ENCODE measurements around the gene PDIA6. TPM values are rescaled to one million over a fixed set of nuclear protein-coding genes. Genes with fewer than 3 reads are reported as not detected.

The PDIA6 gene
- total RNA-seq, 2 experiments from 2014 or later, result 127 to 136 TPM

GRCh38 chr2:10772201-10772867 lies 40.3 kb downstream of the PDIA6 start:
- no peaks in the 10 kb centered on the region for H3K27me3 Mint-ChIP-seq
- no peak overlapping the region for H3K27ac Mint-ChIP-seq
- no peak overlapping the region for H3K4me3 Mint-ChIP-seq
- no peak for DNase-seq
- H3K4me1 Mint-ChIP-seq, result no peaks in the 10 kb centered on the region
- ChIA-PET CTCF (interaction anchor here (0.6 to 1.2 kb wide), 3 partner anchors 17 to 695 kb away, joined by 3 read pairs; no protein-coding TSS in a partner anchor), POLR2A (no interaction called here)
- H3K36me3 Mint-ChIP-seq (ENCODE audit: low read depth), result no peaks in the 10 kb centered on the region
- H3K9me3 Mint-ChIP-seq, result no peaks in the 10 kb centered on the region

- Mint-ChIP-seq H3K27me3 (no peaks in the 10 kb centered on the region), H3K4me1 (no peaks in the 10 kb centered on the region), H3K9me3 (no peaks in the 10 kb centered on the region), H3K36me3 (ENCODE audit: low read depth) (no peaks in the 10 kb centered on the region), H3K27ac (no peak overlapping the region), H3K4me3 (no peak overlapping the region)
- DNase-seq, result no peak
- ChIA-PET CTCF (interaction anchor here (0.6 to 1.1 kb wide), 2 partner anchors 28 to 696 kb away, joined by 3 read pairs; no protein-coding TSS in a partner anchor), POLR2A (no interaction called here)
Measured at GRCh38 chr2:10771786-10772185, 40.8 kb downstream of the PDIA6 start.

- Mint-ChIP-seq H3K27ac (no peak overlapping the region), H3K27me3 (no peaks in the 10 kb centered on the region), H3K9me3 (no peaks in the 10 kb centered on the region), H3K4me1 (no peaks in the 10 kb centered on the region), H3K4me3 (no peak overlapping the region), H3K36me3 (ENCODE audit: low read depth) (no peaks in the 10 kb centered on the region)
- ChIA-PET CTCF (interaction anchor here (1.1 kb wide), 1 partner anchor 29 kb away, joined by 3 read pairs; no protein-coding TSS in a partner anchor), POLR2A (no interaction called here)
- no peak for DNase-seq
Measured at GRCh38 chr2:10770956-10771750, 41.4 kb downstream of the PDIA6 start.

GRCh38 chr2:10768063-10768507 lies 44.5 kb downstream of the PDIA6 start:
- ChIA-PET CTCF (no interaction called here), POLR2A (no interaction called here)
- Mint-ChIP-seq H3K27ac (peak overlapping the region; percentile 60), H3K36me3 (ENCODE audit: low read depth) (no peaks in the 10 kb centered on the region), H3K4me1 (no peaks in the 10 kb centered on the region), H3K4me3 (no peak overlapping the region), H3K27me3 (no peaks in the 10 kb centered on the region), H3K9me3 (no peaks in the 10 kb centered on the region)
- DNase-seq, result no peak

- no peak for DNase-seq
- POLR2A ChIA-PET, result no interaction called here
- no peaks in the 10 kb centered on the region for H3K27me3 Mint-ChIP-seq
- no peak overlapping the region for H3K4me3 Mint-ChIP-seq
- no peaks in the 10 kb centered on the region for H3K9me3 Mint-ChIP-seq
- H3K36me3 Mint-ChIP-seq (ENCODE audit: low read depth), result no peaks in the 10 kb centered on the region
- CTCF ChIA-PET, result no interaction called here
- H3K4me1 Mint-ChIP-seq, result no peaks in the 10 kb centered on the region
- no peak overlapping the region for H3K27ac Mint-ChIP-seq
Measured at GRCh38 chr2:10765914-10766313, 46.7 kb downstream of the PDIA6 start.

GRCh38 chr2:10765461-10765860 lies 47.1 kb downstream of the PDIA6 start:
- no peaks in the 10 kb centered on the region for H3K36me3 Mint-ChIP-seq (ENCODE audit: low read depth)
- no peaks in the 10 kb centered on the region for H3K9me3 Mint-ChIP-seq
- H3K4me1 Mint-ChIP-seq, result no peaks in the 10 kb centered on the region
- POLR2A ChIA-PET, result no interaction called here
- DNase-seq, result no peak
- H3K4me3 Mint-ChIP-seq, result no peak overlapping the region
- CTCF ChIA-PET, result no interaction called here
- no peaks in the 10 kb centered on the region for H3K27me3 Mint-ChIP-seq
- no peak overlapping the region for H3K27ac Mint-ChIP-seq

GRCh38 chr2:10764896-10765295 lies 47.7 kb downstream of the PDIA6 start:
- no peak overlapping the region for H3K4me3 Mint-ChIP-seq
- no peaks in the 10 kb centered on the region for H3K27me3 Mint-ChIP-seq
- no peaks in the 10 kb centered on the region for H3K9me3 Mint-ChIP-seq
- POLR2A ChIA-PET, result no interaction called here
- no peaks in the 10 kb centered on the region for H3K36me3 Mint-ChIP-seq (ENCODE audit: low read depth)
- H3K27ac Mint-ChIP-seq, result no peak overlapping the region
- DNase-seq, result no peak
- CTCF ChIA-PET, result no interaction called here
- H3K4me1 Mint-ChIP-seq, result no peaks in the 10 kb centered on the region

GRCh38 chr2:10764096-10764785 lies 48.3 kb downstream of the PDIA6 start:
- POLR2A ChIA-PET, result no interaction called here
- no peak for DNase-seq
- H3K4me1 Mint-ChIP-seq, result no peaks in the 10 kb centered on the region
- H3K27ac Mint-ChIP-seq, result no peak overlapping the region
- no peaks in the 10 kb centered on the region for H3K9me3 Mint-ChIP-seq
- no peak overlapping the region for H3K4me3 Mint-ChIP-seq
- CTCF ChIA-PET, result no interaction called here
- no peaks in the 10 kb centered on the region for H3K36me3 Mint-ChIP-seq (ENCODE audit: low read depth)
- H3K27me3 Mint-ChIP-seq, result no peaks in the 10 kb centered on the region

- DNase-seq, result no peak
- Mint-ChIP-seq H3K9me3 (no peaks in the 10 kb centered on the region), H3K27ac (no peak overlapping the region), H3K4me3 (no peak overlapping the region), H3K4me1 (no peaks in the 10 kb centered on the region), H3K36me3 (ENCODE audit: low read depth) (no peaks in the 10 kb centered on the region), H3K27me3 (no peaks in the 10 kb centered on the region)
- ChIA-PET POLR2A (no interaction called here), CTCF (no interaction called here)
Measured at GRCh38 chr2:10763461-10763800, 49.2 kb downstream of the PDIA6 start.

- Mint-ChIP-seq H3K4me3 (no peak overlapping the region), H3K27ac (no peak overlapping the region), H3K27me3 (no peaks in the 10 kb centered on the region), H3K36me3 (ENCODE audit: low read depth) (no peaks in the 10 kb centered on the region), H3K4me1 (no peaks in the 10 kb centered on the region), H3K9me3 (no peaks in the 10 kb centered on the region)
- ChIA-PET CTCF (no interaction called here), POLR2A (no interaction called here)
- no peak for DNase-seq
Measured at GRCh38 chr2:10762651-10763460, 49.7 kb downstream of the PDIA6 start.

- no peaks in the 10 kb centered on the region for H3K27me3 Mint-ChIP-seq
- DNase-seq, result no peak
- no peaks in the 10 kb centered on the region for H3K4me1 Mint-ChIP-seq
- CTCF ChIA-PET, result no interaction called here
- H3K9me3 Mint-ChIP-seq, result no peaks in the 10 kb centered on the region
- H3K4me3 Mint-ChIP-seq, result no peak overlapping the region
- no peak overlapping the region for H3K27ac Mint-ChIP-seq
- no peaks in the 10 kb centered on the region for H3K36me3 Mint-ChIP-seq (ENCODE audit: low read depth)
- POLR2A ChIA-PET, result no interaction called here
Measured at GRCh38 chr2:10761591-10761990, 51.0 kb downstream of the PDIA6 start.

- no peaks in the 10 kb centered on the region for H3K9me3 Mint-ChIP-seq
Measured at GRCh38 chr2:10760794-10761504, 51.6 kb downstream of the PDIA6 start.

More at GRCh38 chr2:10760794-10761504, 51.6 kb downstream of the PDIA6 start:
- Mint-ChIP-seq H3K27me3 (no peaks in the 10 kb centered on the region), H3K4me3 (no peak overlapping the region), H3K27ac (no peak overlapping the region), H3K4me1 (no peaks in the 10 kb centered on the region), H3K36me3 (ENCODE audit: low read depth) (no peaks in the 10 kb centered on the region)
- ChIA-PET POLR2A (no interaction called here), CTCF (no interaction called here)
- no peak for DNase-seq
